HG03045 (cell line): Measurements from ENCODE around the gene SRM.
"Not testable (repeated sequence)": the region's sequence is repeated elsewhere in the genome, so short reads cannot be mapped to it uniquely, and the experiment has no call there.

Source experiments
- ATAC-seq: cut with Tn5 transposase; IDR thresholded peaks from one replicate; pipeline ENCODE4 v1.9.1; 2021; ENCODE audit warnings: mild to moderate bottlenecking, moderate library complexity; ENCODE audit not compliant: unreplicated experiment

SRM gene

DNA sequence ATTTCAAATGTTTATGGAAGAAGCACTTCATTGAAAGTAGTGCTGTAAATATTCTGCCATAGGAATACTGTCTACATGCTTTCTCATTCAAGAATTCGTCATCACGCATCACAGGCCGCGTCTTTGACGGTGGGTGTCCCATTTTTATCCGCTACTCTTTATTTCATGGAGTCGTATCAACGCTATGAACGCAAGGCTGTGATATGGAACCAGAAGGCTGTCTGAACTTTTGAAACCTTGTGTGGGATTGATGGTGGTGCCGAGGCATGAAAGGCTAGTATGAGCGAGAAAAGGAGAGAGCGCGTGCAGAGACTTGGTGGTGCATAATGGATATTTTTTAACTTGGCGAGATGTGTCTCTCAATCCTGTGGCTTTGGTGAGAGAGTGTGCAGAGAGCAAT, 36.6 kb downstream of the SRM start:
- no peak for ATAC-seq

DNA sequence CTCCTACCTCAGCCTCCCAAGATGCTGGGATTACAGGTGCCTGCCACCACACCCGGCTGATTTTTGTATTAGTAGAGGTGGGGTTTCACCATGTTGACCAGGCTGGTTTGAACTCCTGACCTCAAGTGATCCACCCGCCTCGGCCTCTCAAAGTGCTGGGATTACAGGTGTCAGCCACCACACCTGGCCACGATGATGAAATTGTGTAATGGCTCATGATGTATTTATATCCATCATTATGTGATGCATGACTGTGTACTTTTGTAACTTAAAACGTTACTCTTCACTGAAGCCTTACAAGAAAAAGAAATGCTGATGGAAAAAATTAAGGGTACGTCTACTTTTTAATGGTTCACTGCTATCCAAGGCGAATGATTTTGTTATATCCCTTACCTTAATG, 39.8 kb downstream of the SRM start:
- no peak for ATAC-seq

DNA sequence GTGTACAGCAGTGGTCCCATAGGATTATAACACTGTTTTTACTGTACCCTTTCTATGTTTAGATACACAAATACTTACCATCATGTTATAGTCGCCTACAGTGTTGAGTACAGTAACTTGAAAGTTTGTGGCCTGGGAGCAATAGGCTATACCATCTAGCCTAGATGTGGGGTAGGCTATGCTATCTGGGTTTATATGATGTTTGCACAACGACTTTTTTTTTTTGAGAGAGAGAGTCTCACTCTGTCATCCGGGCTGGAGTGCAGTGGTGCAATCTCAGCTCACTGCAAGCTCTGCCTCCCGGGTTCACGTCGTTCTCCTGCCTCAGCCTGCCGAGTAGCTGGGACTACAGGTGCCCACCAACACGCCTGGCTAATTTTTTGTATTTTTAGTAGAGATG, 40.5 kb downstream of the SRM start:
- ATAC-seq: not testable (repeated sequence)

DNA sequence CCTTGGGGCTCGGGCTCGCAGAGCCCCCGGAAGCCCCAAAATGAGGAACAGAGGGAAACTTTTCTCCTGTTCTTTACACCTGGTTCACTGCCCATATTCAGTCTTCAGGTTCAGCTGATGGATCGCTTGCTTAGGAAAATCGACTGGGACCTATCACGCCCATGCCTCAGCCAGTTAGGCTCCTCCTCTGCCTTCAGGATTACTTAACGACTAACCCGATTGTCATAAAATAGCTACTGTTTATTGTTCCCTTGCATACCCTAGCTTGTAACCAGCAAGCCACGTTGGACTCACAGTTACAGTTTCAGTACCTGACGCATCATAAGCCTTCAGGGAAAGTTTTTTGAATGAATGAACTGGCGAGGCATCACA, 46.7 kb downstream of the SRM start:
- no peak for ATAC-seq

DNA sequence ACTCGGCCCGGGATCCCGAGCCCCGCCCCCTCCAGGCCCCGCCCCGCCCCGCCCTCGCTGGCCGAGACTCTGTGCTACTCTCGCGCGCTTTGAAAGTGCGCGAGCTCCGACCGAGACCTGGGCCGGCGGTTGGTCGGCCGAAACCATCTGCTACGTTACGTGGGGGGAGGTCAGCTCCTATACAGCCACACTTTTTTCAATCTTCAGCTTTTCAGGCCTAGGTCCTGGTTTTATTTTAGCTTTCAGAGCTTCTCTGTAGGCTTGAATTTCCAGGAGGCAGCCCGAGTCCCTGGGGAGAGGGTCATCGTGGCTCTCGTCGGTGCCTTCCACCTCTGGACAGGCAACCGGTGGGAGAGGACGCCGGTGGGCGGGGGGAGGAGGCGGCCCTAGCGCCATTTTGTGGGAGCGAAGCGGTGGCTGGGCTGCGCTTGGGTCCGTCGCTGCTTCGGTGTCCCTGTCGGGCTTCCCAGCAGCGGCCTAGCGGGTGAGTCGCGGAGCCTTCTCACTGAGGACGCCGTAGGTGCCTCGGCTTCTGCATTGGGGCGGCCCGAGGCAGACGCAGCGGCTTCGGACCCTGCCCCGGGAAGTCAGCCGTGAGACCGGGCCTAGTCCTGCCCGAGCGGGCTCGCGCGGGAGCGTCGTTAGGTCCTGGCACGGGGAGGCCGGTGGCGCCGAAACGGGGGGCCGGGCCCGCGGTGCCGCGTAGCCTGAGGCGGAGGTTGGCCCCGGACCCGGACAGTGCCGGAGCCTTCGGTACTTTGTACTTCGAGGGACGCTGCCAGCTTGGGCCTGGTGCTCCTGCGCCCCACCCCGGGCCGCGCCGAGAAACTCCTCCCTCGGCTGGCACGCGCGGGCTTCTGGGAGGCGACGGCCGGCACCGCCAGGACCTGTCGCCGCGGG, 47.3 kb downstream of the SRM start, which contains the start of gene TARDBP:
TARDBP (plus strand) TSS at position 395 of the 900 bp plus-strand sequence. CDS start 1,074 bp downstream, outside the sequence.
- peak; percentile 82 for ATAC-seq
